Stimulated activated naive CD4-positive, alpha-beta T cell (primary cell): ENCODE data around the gene HMGB2.

Experiments used
- DNase-seq, 6 experiments: peaks; one replicate each; lab custom pipeline; 2025; lab: John Stamatoyannopoulos, UW

Gene HMGB2

DNA sequence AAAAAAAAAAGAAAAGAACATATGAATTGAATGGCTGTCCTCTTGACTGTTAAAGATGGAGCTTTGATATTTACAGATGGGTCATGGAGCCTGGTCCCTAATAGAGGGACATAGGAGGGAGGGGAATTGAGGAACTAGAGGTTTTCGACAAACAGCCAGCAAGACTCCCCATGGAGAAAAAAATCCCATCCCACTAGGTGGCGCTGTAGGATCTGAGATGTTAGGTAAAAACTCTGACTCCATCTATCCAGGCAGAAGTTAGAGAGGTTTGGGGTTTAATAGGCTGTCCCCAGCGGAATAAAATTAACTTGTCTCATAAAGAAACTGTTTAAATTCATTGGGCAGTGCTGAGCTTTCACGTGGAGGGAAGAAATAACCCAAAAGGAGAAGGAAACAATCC is 45.9 kb downstream of the HMGB2 start:
- peak; percentile 15 to 60 (median 40) for DNase-seq

DNA sequence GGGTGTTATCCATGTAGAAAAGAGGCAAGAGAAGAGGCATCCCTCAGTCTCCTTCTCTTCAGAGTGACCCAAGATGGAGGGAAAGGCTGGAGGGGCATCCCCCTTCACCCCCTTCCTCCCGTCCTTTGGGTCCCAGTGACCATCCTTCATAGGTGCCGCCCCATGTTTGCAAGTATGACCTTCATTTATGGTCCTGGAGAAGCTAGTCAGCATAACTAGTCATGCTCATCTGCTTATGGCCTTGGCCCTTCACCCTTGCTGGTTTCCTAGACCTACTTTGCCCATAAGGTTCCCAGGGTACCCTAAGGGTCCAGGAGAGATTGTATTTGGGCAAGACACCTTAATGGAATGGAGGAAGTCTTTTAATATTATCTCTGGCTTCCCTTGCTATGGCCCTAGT is 46.7 kb downstream of the HMGB2 start:
- DNase-seq = no peak

DNA sequence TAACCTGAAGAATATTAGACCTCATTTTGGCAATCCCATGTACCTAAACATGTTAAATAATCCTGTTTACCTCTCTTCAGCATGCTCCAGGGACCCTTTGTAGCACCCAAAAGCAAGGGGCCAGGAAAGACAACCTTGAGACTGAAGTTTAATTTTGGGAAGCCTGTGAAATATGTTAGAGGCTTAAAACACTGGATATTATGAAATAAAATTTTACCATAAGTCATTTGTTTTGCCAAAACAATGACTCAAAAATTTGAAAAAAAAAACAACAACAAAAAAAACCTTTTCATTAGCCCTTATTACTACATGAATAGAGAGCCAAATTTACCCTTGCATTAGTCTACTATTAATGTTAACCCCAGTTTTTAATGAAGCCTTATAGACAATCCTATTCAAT is 49.7 kb downstream of the HMGB2 start:
- no peak for DNase-seq

DNA sequence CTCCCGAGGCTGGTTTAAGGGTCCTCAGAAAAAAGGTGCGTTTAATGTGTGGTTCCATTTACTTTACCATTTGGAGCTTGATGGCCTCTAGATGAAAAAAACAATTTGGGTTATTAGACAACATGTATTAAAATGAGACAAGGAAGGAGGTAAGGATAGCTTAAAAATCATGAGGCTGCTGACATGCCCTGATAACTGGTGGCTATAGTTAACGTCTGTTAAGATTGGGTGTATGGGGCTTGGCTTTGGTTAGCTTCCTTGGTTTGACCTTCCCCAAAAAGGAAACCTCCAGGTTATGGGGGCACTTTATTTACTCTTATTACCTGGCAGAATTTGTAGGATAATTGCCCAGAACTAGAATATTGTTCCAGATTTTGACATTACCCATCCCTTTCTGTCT is 51.5 kb downstream of the HMGB2 start:
- DNase-seq = no peak

DNA sequence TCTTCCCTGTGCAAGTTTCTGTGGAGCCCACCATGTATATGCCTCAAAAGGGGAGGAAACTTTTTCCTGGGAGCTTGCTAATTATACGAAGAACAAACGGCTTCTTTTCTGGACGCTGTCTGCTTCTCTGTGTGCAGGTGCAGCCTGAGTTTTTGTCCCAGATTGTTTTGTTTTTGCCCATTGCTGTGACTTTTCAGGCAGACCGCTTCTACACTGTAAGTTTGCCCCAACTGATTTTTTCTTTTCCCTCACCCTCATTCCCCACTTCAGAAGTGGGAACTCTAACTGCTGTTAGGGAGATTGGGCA is 51.9 kb downstream of the HMGB2 start:
- DNase-seq = no peak

DNA sequence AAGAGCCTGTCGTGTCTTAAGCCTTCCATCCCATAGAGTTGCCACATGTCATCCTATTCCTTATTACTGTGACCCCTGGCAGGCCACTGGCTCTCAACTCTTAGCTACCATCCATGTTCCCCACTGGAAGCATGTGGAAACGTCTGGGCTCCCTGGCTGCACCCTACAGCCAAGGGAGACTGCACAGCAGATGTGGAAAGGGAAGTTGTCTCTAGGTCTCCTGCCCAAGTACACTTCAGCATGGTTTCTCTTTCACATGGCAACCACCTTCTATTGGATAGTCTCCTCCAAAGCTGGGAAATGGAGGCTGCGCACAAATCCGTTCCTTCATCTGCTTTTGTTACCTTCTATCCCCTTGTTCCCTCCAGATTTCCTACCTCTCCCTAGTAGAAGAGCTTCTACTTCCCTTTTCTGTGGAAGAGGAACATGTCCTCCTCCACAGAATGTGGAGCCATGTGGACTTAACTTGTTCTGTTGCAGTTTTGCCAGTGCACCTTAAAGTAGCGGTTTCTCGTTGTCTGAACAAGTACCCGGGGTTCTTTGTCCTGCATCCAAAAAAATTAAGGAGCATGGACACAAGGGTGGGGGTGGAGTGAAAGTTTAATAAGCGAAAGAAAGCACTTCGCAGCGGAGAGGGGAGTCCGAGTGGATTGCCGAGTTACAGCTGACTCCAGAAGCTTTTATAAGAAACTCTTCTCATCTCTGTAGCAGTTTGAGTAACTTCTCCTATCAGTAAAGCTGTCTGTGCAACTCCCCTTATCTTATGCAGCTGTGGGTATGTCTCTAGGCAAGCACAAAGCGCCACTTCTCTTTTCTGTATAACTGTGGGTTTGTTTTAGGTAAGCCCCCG is 52.5 kb downstream of the HMGB2 start:
- DNase-seq = no peak
